Loucy (cell line): ENCODE measurements around the gene S1PR2.

Experiments used
- H2AFZ ChIP-seq: fragments of 200-600 bp; sonication (generic); 2 replicates; pipeline ENCODE4 v1.6.0; 2016; ENCODE audit warnings: antibody characterized with exemption, mild to moderate bottlenecking, low read length, moderate library complexity
- H3F3A ChIP-seq: fragments of 200-600 bp; 2 replicates; pipeline ENCODE4 v1.6.0; 2016; ENCODE audit warnings: antibody characterized with exemption, low read depth, mild to moderate bottlenecking
- H3K27me3 ChIP-seq: fragments of 200-600 bp; sonication (generic); 2 replicates; pipeline ENCODE4 v1.6.1; 2014; ENCODE audit warnings: low read length, mild to moderate bottlenecking; ENCODE audit not compliant: insufficient read depth, poor library complexity, severe bottlenecking
- H3K36me3 ChIP-seq: fragments of 200-600 bp; sonication (generic); 2 replicates; pipeline ENCODE4 v1.6.1; 2016; ENCODE audit warnings: low read length; ENCODE audit not compliant: insufficient read depth
- H3K4me1 ChIP-seq: fragments of 200-600 bp; sonication (generic); 2 replicates; pipeline ENCODE4 v1.5.1; 2014; ENCODE audit warnings: low read length, mild to moderate bottlenecking; ENCODE audit not compliant: insufficient read depth, poor library complexity, severe bottlenecking
- H3K4me2 ChIP-seq: fragments of 200-600 bp; sonication (generic); 2 replicates; pipeline ENCODE4 v1.6.0; 2014; ENCODE audit warnings: antibody characterized with exemption, low read length, low read depth, mild to moderate bottlenecking; ENCODE audit not compliant: poor library complexity, severe bottlenecking
- H3K4me3 ChIP-seq: fragments of 200-600 bp; sonication (generic); 2 replicates; pipeline ENCODE4 v1.5.1; 2014; ENCODE audit warnings: low read length, mild to moderate bottlenecking, mixed read lengths; ENCODE audit not compliant: poor library complexity, severe bottlenecking
- H3K79me2 ChIP-seq: fragments of 200-600 bp; sonication (generic); 2 replicates; pipeline ENCODE4 v1.6.1; 2014; ENCODE audit warnings: low read length; ENCODE audit not compliant: insufficient read depth
- H3K9ac ChIP-seq: fragments of 200-600 bp; sonication (generic); 2 replicates; pipeline ENCODE4 v1.6.0; 2014; ENCODE audit warnings: mild to moderate bottlenecking, low read depth, low read length, moderate library complexity; ENCODE audit not compliant: poor library complexity, severe bottlenecking
- H3K9me2 ChIP-seq: fragments of 200-600 bp; sonication (generic); replicated peaks from 2 replicates; pipeline ENCODE4 v1.6.1; 2016; ENCODE audit warnings: low read depth, low read length, mixed read lengths
- H3K9me3 ChIP-seq: fragments of 200-600 bp; sonication (generic); 2 replicates; pipeline ENCODE4 v1.6.1; 2014; ENCODE audit warnings: mild to moderate bottlenecking, antibody characterized with exemption, low read length, low read depth; ENCODE audit not compliant: insufficient read depth
- H4K20me1 ChIP-seq: fragments of 200-600 bp; sonication (generic); 2 replicates; pipeline ENCODE4 v1.6.0; 2014; ENCODE audit warnings: antibody characterized with exemption, low read length, mild to moderate bottlenecking; ENCODE audit not compliant: insufficient read depth, poor library complexity, severe bottlenecking
- CTCF ChIP-seq: fragments of 200-600 bp; sonication (generic); conservative IDR thresholded peaks from 2 replicates; pipeline ENCODE4 v1.5.1; 2014; ENCODE audit warnings: mild to moderate bottlenecking, antibody characterized with exemption, low read length
- EZH2phosphoT487 ChIP-seq: fragments of 200-600 bp; IDR thresholded peaks from 2 replicates; pipeline ENCODE4 v1.6.1; 2018; ENCODE audit warnings: antibody characterized with exemption, mild to moderate bottlenecking, moderate library complexity, borderline replicate concordance

The S1PR2 gene

GRCh38 chr19:10260141-10260584 lies 29.0 kb upstream of the S1PR2 start:
- no peaks in the 10 kb centered on the region for H3K9me3 ChIP-seq
- no peaks in the 10 kb centered on the region for H3F3A ChIP-seq
- H3K4me1 ChIP-seq: no peaks in the 10 kb centered on the region
- H3K4me2 ChIP-seq: no peak overlapping the region
- no peaks in the 10 kb centered on the region for H3K79me2 ChIP-seq
- TF ChIP-seq CTCF (no peak), EZH2phosphoT487 (no peak)
- H4K20me1 ChIP-seq: no peaks in the 10 kb centered on the region
- H2AFZ ChIP-seq: no peak overlapping the region
- no peaks in the 10 kb centered on the region for H3K27me3 ChIP-seq
- H3K4me3 ChIP-seq: no peak overlapping the region
- no peaks in the 10 kb centered on the region for H3K9me2 ChIP-seq
- H3K9ac ChIP-seq: no peak overlapping the region
- peaks cover 19% of the 10 kb centered on the region; the same call in 1 of the 2 replicates for H3K36me3 ChIP-seq

- no peak overlapping the region for H3K4me2 ChIP-seq
- no peaks in the 10 kb centered on the region for H3K27me3 ChIP-seq
- no peaks in the 10 kb centered on the region for H4K20me1 ChIP-seq
- no peak overlapping the region for H3K4me3 ChIP-seq
- no peaks in the 10 kb centered on the region for H3K4me1 ChIP-seq
- H3K36me3 ChIP-seq: peaks cover 19% of the 10 kb centered on the region; the same call in 1 of the 2 replicates
- H3K79me2 ChIP-seq: peaks cover 1% of the 10 kb centered on the region; the same call in 1 of the 2 replicates
- TF ChIP-seq EZH2phosphoT487 (no peak), CTCF (peak; percentile 69)
- no peak overlapping the region for H3K9ac ChIP-seq
- no peaks in the 10 kb centered on the region for H3K9me2 ChIP-seq
- no peaks in the 10 kb centered on the region for H3K9me3 ChIP-seq
- no peak overlapping the region for H2AFZ ChIP-seq
- no peaks in the 10 kb centered on the region for H3F3A ChIP-seq
Observed at GRCh38 chr19:10259162-10259905, 28.2 kb upstream of the S1PR2 start.

GRCh38 chr19:10258080-10258710 lies 27.1 kb upstream of the S1PR2 start:
- peaks cover 13% of the 10 kb centered on the region; the same call in 1 of the 2 replicates for H3K79me2 ChIP-seq
- no peaks in the 10 kb centered on the region for H3K4me1 ChIP-seq
- H3K27me3 ChIP-seq: no peaks in the 10 kb centered on the region
- H3K9me2 ChIP-seq: no peaks in the 10 kb centered on the region
- no peaks in the 10 kb centered on the region for H3K9me3 ChIP-seq
- no peak overlapping the region for H3K9ac ChIP-seq
- TF ChIP-seq EZH2phosphoT487 (no peak), CTCF (no peak)
- H2AFZ ChIP-seq: no peak overlapping the region
- peaks cover 5% of the 10 kb centered on the region for H4K20me1 ChIP-seq
- H3F3A ChIP-seq: no peaks in the 10 kb centered on the region
- no peak overlapping the region for H3K4me3 ChIP-seq
- peaks cover 19% of the 10 kb centered on the region; the same call in 1 of the 2 replicates for H3K36me3 ChIP-seq
- H3K4me2 ChIP-seq: no peak overlapping the region
